H9 (cell line): ENCODE results near the gene LINC01488. TPM values are rescaled to one million over a fixed set of nuclear protein-coding genes. Genes with fewer than 3 reads are reported as not detected.

Experiments used
- DNase-seq: peaks from one replicate; pipeline ENCODE4 v3.0.0-alpha.2; 2017
- H2AFZ ChIP-seq: one replicate; pipeline ENCODE4 v1.6.1; 2013; ENCODE audit warnings: mild to moderate bottlenecking, low read length, control low read depth, moderate library complexity
- H2AK5ac ChIP-seq: 2 replicates; pipeline ENCODE4 v1.6.1; 2013; ENCODE audit warnings: low read length, control low read depth, mixed read lengths; ENCODE audit not compliant: insufficient read length
- H2BK120ac ChIP-seq: one replicate; pipeline ENCODE4 v1.6.1; 2013; ENCODE audit warnings: low read depth, mild to moderate bottlenecking, low read length, control low read depth, inconsistent platforms; ENCODE audit not compliant: poor library complexity, severe bottlenecking
- H2BK12ac ChIP-seq: 2 replicates; pipeline ENCODE4 v1.6.1; 2013; ENCODE audit warnings: low read length, control low read depth, mixed read lengths, low read depth; ENCODE audit not compliant: insufficient read length
- H2BK15ac ChIP-seq: 2 replicates; pipeline ENCODE4 v1.6.1; 2013; ENCODE audit warnings: low read depth, low read length, control low read depth
- H2BK20ac ChIP-seq: one replicate; pipeline ENCODE4 v1.6.1; 2013; ENCODE audit warnings: low read depth, mild to moderate bottlenecking, low read length, control low read depth, inconsistent platforms; ENCODE audit not compliant: poor library complexity, severe bottlenecking
- H2BK5ac ChIP-seq: 2 replicates; pipeline ENCODE4 v1.6.1; 2013; ENCODE audit warnings: low read length, control low read depth, mixed read lengths; ENCODE audit not compliant: insufficient read length
- H3K14ac ChIP-seq: 2 replicates; pipeline ENCODE4 v1.6.1; 2013; ENCODE audit warnings: low read length, control low read depth; ENCODE audit not compliant: insufficient read depth
- H3K18ac ChIP-seq: 2 replicates; pipeline ENCODE4 v1.6.1; 2013; ENCODE audit warnings: low read depth, mild to moderate bottlenecking, mixed read lengths, low read length, control low read depth; ENCODE audit not compliant: insufficient read length
- H3K23ac ChIP-seq: 2 replicates; pipeline ENCODE4 v1.6.1; 2013; ENCODE audit warnings: low read length, control low read depth, mixed read lengths, low read depth; ENCODE audit not compliant: insufficient read length
- H3K23me2 ChIP-seq: 2 replicates; pipeline ENCODE4 v1.6.1; 2013; ENCODE audit warnings: low read depth, mild to moderate bottlenecking, mixed read lengths, low read length, control low read depth; ENCODE audit not compliant: insufficient read length, poor library complexity, severe bottlenecking
- H3K27ac ChIP-seq: 2 replicates; pipeline ENCODE4 v1.5.1; 2013; ENCODE audit warnings: low read length, control low read depth, mixed read lengths, low read depth; ENCODE audit not compliant: insufficient read length
- H3K27me3 ChIP-seq: 2 replicates; pipeline ENCODE4 v1.6.1; 2013; ENCODE audit warnings: low read length, control low read depth, inconsistent platforms; ENCODE audit not compliant: insufficient read depth
- H3K4ac ChIP-seq: 2 replicates; pipeline ENCODE4 v1.6.1; 2013; ENCODE audit warnings: low read depth, mild to moderate bottlenecking, control low read depth, inconsistent platforms, low read length, moderate library complexity
- H3K4me1 ChIP-seq: 2 replicates; pipeline ENCODE4 v1.6.1; 2013; ENCODE audit warnings: low read length, control low read depth, inconsistent platforms; ENCODE audit not compliant: insufficient read depth
- H3K4me2 ChIP-seq: 2 replicates; pipeline ENCODE4 v1.6.1; 2013; ENCODE audit warnings: low read length, control low read depth, mixed read lengths; ENCODE audit not compliant: insufficient read length, insufficient read depth
- H3K56ac ChIP-seq: 2 replicates; pipeline ENCODE4 v1.6.1; 2013; ENCODE audit warnings: low read depth, mild to moderate bottlenecking, mixed read lengths, low read length, control low read depth; ENCODE audit not compliant: insufficient read length
- H3K79me1 ChIP-seq: 2 replicates; pipeline ENCODE4 v1.6.1; 2013; ENCODE audit warnings: low read depth, mild to moderate bottlenecking, moderate library complexity, low read length, control low read depth, inconsistent platforms; ENCODE audit not compliant: insufficient read depth, poor library complexity, severe bottlenecking
- H3K79me2 ChIP-seq: 2 replicates; pipeline ENCODE4 v1.6.1; 2013; ENCODE audit warnings: low read length, control low read depth, inconsistent platforms; ENCODE audit not compliant: insufficient read depth
- H3K9ac ChIP-seq: 2 replicates; pipeline ENCODE4 v1.6.1; 2013; ENCODE audit warnings: low read length, control low read depth, mixed read lengths; ENCODE audit not compliant: insufficient read length; ENCODE audit errors: extremely low read depth
- H3K9me3 ChIP-seq: one replicate; pipeline ENCODE4 v1.6.1; 2013; ENCODE audit warnings: low read depth, low read length, inconsistent platforms; ENCODE audit not compliant: control insufficient read depth
- H3T11ph ChIP-seq: one replicate; pipeline ENCODE4 v1.6.1; 2013; ENCODE audit warnings: mild to moderate bottlenecking, low read length, control low read depth, inconsistent platforms
- H4K20me1 ChIP-seq: one replicate; pipeline ENCODE4 v1.6.1; 2013; ENCODE audit not compliant: control insufficient read depth, insufficient read length, insufficient read depth
- H4K5ac ChIP-seq: 2 replicates; pipeline ENCODE4 v1.6.1; 2013; ENCODE audit warnings: low read depth, mild to moderate bottlenecking, mixed read lengths, low read length, control low read depth; ENCODE audit not compliant: insufficient read length
- H4K8ac ChIP-seq: replicated peaks from 2 replicates; pipeline ENCODE4 v1.6.1; 2013; ENCODE audit warnings: low read length, control low read depth, mixed read lengths, low read depth; ENCODE audit not compliant: insufficient read length
- H4K91ac ChIP-seq: 2 replicates; pipeline ENCODE4 v1.6.1; 2013; ENCODE audit warnings: low read depth, mild to moderate bottlenecking, moderate library complexity, mixed read lengths, low read length, control low read depth; ENCODE audit not compliant: insufficient read length
- H3K27ac Mint-ChIP-seq, 3 experiments: 2 replicates in 2 of 3; 3 replicates in 1 of 3; pipeline ENCODE4 v1.8.0; 2020 to 2021; ENCODE audit warnings: mixed read lengths in 3 of 3, mild to moderate bottlenecking in 1 of 3, moderate library complexity in 1 of 3
- H3K27me3 Mint-ChIP-seq: 2 replicates; pipeline ENCODE4 v1.8.0; 2021; ENCODE audit warnings: low read depth, mild to moderate bottlenecking, moderate library complexity, mixed read lengths
- H3K36me3 Mint-ChIP-seq, 3 experiments: 2 replicates in 2 of 3; 3 replicates in 1 of 3; pipeline ENCODE4 v1.8.0; 2020 to 2021; ENCODE audit warnings: low read depth in 3 of 3, mixed read lengths in 3 of 3; ENCODE audit not compliant: insufficient read depth in 1 of 3
- H3K4me1 Mint-ChIP-seq, 2 experiments: 2 replicates each; pipeline ENCODE4 v1.8.0; 2020; ENCODE audit warnings: mixed read lengths in 2 of 2
- H3K4me3 Mint-ChIP-seq, 2 experiments: 2 replicates in 1 of 2; 3 replicates in 1 of 2; pipeline ENCODE4 v1.8.0; 2020 to 2021; ENCODE audit warnings: mild to moderate bottlenecking in 2 of 2, mixed read lengths in 2 of 2, moderate library complexity in 1 of 2
- H3K9me3 Mint-ChIP-seq, 2 experiments: 2 replicates in 1 of 2; 3 replicates in 1 of 2; pipeline ENCODE4 v1.8.0; 2020; ENCODE audit warnings: mild to moderate bottlenecking in 2 of 2, mixed read lengths in 2 of 2, moderate library complexity in 1 of 2
- CTCF ChIP-seq: fragments of 200-600 bp; sonication (generic); conservative IDR thresholded peaks from 3 replicates; pipeline ENCODE4 v1.8.0; 2021; ENCODE audit warnings: antibody characterized with exemption, mild to moderate bottlenecking
- WGBS: extraction: QIAGEN DNeasy Blood & Tissue Kit; methylation state at CpG from one replicate; pipeline ENCODE4 v1.1.7; 2013; ENCODE audit warnings: missing lambda C conversion rate, low lambda C conversion rate, mixed read lengths; ENCODE audit not compliant: insufficient read length; ENCODE audit errors: extremely low coverage; 5-methylcytosine and 5-hydroxymethylcytosine counted together
- total RNA-seq: library from RNA; stranded (reverse); gene quantifications from 2 replicates; pipeline ENCODE4 v1.2.1, GENCODE V29; 2021

LINC01488 gene
- total RNA-seq, 1 experiment from 2014 or later: not detected

- Histone ChIP-seq H2BK15ac (no peak overlapping the region), H3K23me2 (no peaks in the 10 kb centered on the region), H3K4ac (no peak overlapping the region), H2BK120ac (no peak overlapping the region), H4K5ac (no peak overlapping the region), H3T11ph (no peak overlapping the region), H2BK12ac (no peak overlapping the region), H3K18ac (no peak overlapping the region), H3K79me1 (no peaks in the 10 kb centered on the region), H3K4me1 (peaks cover 5% of the 10 kb centered on the region; the same call in 1 of the 2 replicates), H3K9me3 (no peaks in the 10 kb centered on the region), H3K14ac (no peak overlapping the region), H3K27ac (no peak overlapping the region), H3K27me3 (no peaks in the 10 kb centered on the region), H4K8ac (no peak overlapping the region), H2AK5ac (no peak overlapping the region), H3K4me2 (no peak overlapping the region), H3K23ac (no peak overlapping the region), H3K9ac (no peak overlapping the region), H3K56ac (no peak overlapping the region), H2AFZ (no peak overlapping the region), H3K79me2 (no peaks in the 10 kb centered on the region), H2BK5ac (no peak overlapping the region), H4K91ac (no peak overlapping the region), H4K20me1 (peaks cover 4% of the 10 kb centered on the region), H2BK20ac (no peak overlapping the region)
- peak overlapping the region; percentile 24 to 52; a peak in 2 of 5 replicates for H3K4me3 Mint-ChIP-seq
- peaks cover 32 to 36% of the 10 kb centered on the region in 2 experiments for H3K4me1 Mint-ChIP-seq
- H3K9me3 Mint-ChIP-seq: no peaks in the 10 kb centered on the region; a peak in 1 of 5 replicates
- WGBS: no CpG with 5 or more reads among the region's 32 CpGs
- peak overlapping the region; percentile 51 to 92 (median 88); a peak in 4 of 7 replicates for H3K27ac Mint-ChIP-seq
- no peaks in the 10 kb centered on the region; a peak in 1 of 7 replicates for H3K36me3 Mint-ChIP-seq
- TF ChIP-seq CTCF: peak; percentile 79
- H3K27me3 Mint-ChIP-seq: peaks cover 11% of the 10 kb centered on the region
- DNase-seq: peak; percentile 83
Observed at GRCh38 chr11:69444381-69445130, 36.9 kb upstream of the LINC01488 start.
